Measurements from ENCODE around the gene MMP17. TPM values are rescaled to one million over a fixed set of nuclear protein-coding genes. Genes with fewer than 3 reads are reported as not detected.
A peak's percentile ranks its signal among the peaks of the same experiment; 100 is the strongest.

The MMP17 gene
- total RNA-seq, 1 donor from 2014 or later, result 0.73 TPM

- intact Hi-C loops (cut with DNase I), result no loop called here
- DNase-seq (ENCODE audit: missing footprints) (peak; percentile 57), ATAC-seq (no peak)
Observed at GRCh38 chr12:131826097-131826928, 1.9 kb upstream of the MMP17 start.

- ATAC-seq, result no peak
- peak; percentile 26 for DNase-seq (ENCODE audit: missing footprints)
- intact Hi-C loops (cut with DNase I), result no loop called here
Observed at GRCh38 chr12:131828671-131829355, 620 bp downstream of the MMP17 start.

- no peak for ATAC-seq
- peak; percentile 69 for DNase-seq (ENCODE audit: missing footprints)
- intact Hi-C loops (cut with DNase I), result no loop called here
Observed at GRCh38 chr12:131829356-131829747, 1.2 kb downstream of the MMP17 start.

GRCh38 chr12:131829791-131830334 is 1.7 kb downstream of the MMP17 start:
- no peak for ATAC-seq
- DNase-seq (ENCODE audit: missing footprints), result peak; percentile 69
- intact Hi-C loops (cut with DNase I), result loop anchor here (10.0 kb wide), 1 partner anchor 125 kb away; no protein-coding TSS in a partner anchor

- peak; percentile 91 for ATAC-seq
- peak; percentile 92 for DNase-seq (ENCODE audit: missing footprints)
- intact Hi-C loops (cut with DNase I), result loop anchor here (10.0 kb wide), 1 partner anchor 124 kb away; no protein-coding TSS in a partner anchor
Observed at GRCh38 chr12:131830335-131830913, 2.2 kb downstream of the MMP17 start.

GRCh38 chr12:131830914-131831571 is 2.9 kb downstream of the MMP17 start:
- ATAC-seq (no peak), DNase-seq (ENCODE audit: missing footprints) (no peak)
- intact Hi-C loops (cut with DNase I), result loop anchor here (10.0 kb wide), 1 partner anchor 124 kb away; no protein-coding TSS in a partner anchor

GRCh38 chr12:131831635-131832041 is 3.4 kb downstream of the MMP17 start:
- ATAC-seq (no peak), DNase-seq (ENCODE audit: missing footprints) (peak; percentile 70)
- intact Hi-C loops (cut with DNase I), result loop anchor here (10.0 kb wide), 1 partner anchor 123 kb away; no protein-coding TSS in a partner anchor

GRCh38 chr12:131832321-131833231 is 4.4 kb downstream of the MMP17 start:
- intact Hi-C loops (cut with DNase I), result loop anchor here (10.0 kb wide), 1 partner anchor 122 kb away; no protein-coding TSS in a partner anchor
- DNase-seq (ENCODE audit: missing footprints) (peak; percentile 59), ATAC-seq (no peak)

- DNase-seq (ENCODE audit: missing footprints), result peak; percentile 45
- intact Hi-C loops (cut with DNase I), result loop anchor here (10.0 kb wide), 1 partner anchor 121 kb away; no protein-coding TSS in a partner anchor
Observed at GRCh38 chr12:131833288-131833895, 5.2 kb downstream of the MMP17 start.

GRCh38 chr12:131833896-131834641 is 5.9 kb downstream of the MMP17 start:
- ATAC-seq (no peak), DNase-seq (ENCODE audit: missing footprints) (peak; percentile 17)
- intact Hi-C loops (cut with DNase I), result loop anchor here (10.0 kb wide), 1 partner anchor 121 kb away; no protein-coding TSS in a partner anchor

More at GRCh38 chr12:131833288-131833895, 5.2 kb downstream of the MMP17 start:
- ATAC-seq, result no peak

- intact Hi-C loops (cut with DNase I), result loop anchor here (5.0 to 10.0 kb wide), 2 partner anchors 120 to 167 kb away; no protein-coding TSS in a partner anchor
Observed at GRCh38 chr12:131834798-131835615, 6.8 kb downstream of the MMP17 start.

GRCh38 chr12:131835616-131836171 is 7.5 kb downstream of the MMP17 start:
- DNase-seq (ENCODE audit: missing footprints) (peak; percentile 4), ATAC-seq (no peak)
- intact Hi-C loops (cut with DNase I), result loop anchor here (5.0 to 10.0 kb wide), 2 partner anchors 119 to 167 kb away; no protein-coding TSS in a partner anchor

More at GRCh38 chr12:131834798-131835615, 6.8 kb downstream of the MMP17 start:
- DNase-seq (ENCODE audit: missing footprints) (peak; percentile 57), ATAC-seq (no peak)

GRCh38 chr12:131836193-131836592 is 8.0 kb downstream of the MMP17 start:
- peak; percentile 45 for DNase-seq (ENCODE audit: missing footprints)
- intact Hi-C loops (cut with DNase I), result loop anchor here (5.0 to 10.0 kb wide), 2 partner anchors 119 to 166 kb away; no protein-coding TSS in a partner anchor
- no peak for ATAC-seq

- DNase-seq (ENCODE audit: missing footprints) (peak; percentile 42), ATAC-seq (no peak)
- intact Hi-C loops (cut with DNase I), result loop anchor here (5.0 to 10.0 kb wide), 2 partner anchors 118 to 165 kb away; no protein-coding TSS in a partner anchor
Observed at GRCh38 chr12:131836714-131837397, 8.7 kb downstream of the MMP17 start.
